HG02763 (cell line): ENCODE measurements around the gene PLA2G12B.
"Not testable (repeated sequence)": the region's sequence is repeated elsewhere in the genome, so short reads cannot be mapped to it uniquely, and the experiment has no call there.

ENCODE experiments used
- ATAC-seq: cut with Tn5 transposase; IDR thresholded peaks from one replicate; pipeline ENCODE4 v1.9.1; 2021; ENCODE audit warnings: mild to moderate bottlenecking, moderate library complexity; ENCODE audit not compliant: unreplicated experiment

PLA2G12B gene

DNA sequence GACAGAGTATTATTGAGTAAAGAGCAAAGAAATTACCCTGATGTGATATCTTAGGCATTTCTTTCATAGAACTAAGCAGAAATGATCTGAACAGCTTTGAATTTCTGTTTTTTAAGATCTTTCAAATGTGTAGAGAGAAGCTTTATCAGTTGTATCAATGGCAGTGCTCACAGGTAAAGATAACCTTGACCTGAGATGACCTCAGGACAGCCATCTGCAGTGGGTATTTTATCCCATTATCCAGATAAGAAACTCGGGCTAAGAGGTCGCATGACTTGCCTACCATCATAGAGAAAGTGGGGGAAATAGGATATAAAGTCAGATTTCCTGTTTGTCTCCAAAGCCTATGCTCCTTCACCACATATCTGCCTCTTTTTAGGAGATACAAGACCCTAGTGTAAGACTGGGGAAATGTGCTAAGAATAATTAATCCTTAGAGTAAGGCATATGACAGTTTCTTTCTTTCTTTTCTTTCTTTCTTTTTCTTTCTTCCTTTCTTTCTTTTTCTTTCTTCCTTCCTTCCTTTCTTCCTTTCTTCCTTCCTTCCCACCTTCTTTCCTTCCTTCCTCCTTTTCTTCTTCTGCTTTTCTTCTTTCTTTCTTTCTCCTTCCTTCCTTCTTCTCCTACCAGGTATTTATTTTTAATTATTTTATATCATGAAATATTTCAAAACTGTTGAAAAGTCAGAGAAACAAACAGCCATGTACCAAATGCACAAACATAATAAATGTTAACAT, 10.9 kb downstream of the PLA2G12B start:
- ATAC-seq, result no peak

DNA sequence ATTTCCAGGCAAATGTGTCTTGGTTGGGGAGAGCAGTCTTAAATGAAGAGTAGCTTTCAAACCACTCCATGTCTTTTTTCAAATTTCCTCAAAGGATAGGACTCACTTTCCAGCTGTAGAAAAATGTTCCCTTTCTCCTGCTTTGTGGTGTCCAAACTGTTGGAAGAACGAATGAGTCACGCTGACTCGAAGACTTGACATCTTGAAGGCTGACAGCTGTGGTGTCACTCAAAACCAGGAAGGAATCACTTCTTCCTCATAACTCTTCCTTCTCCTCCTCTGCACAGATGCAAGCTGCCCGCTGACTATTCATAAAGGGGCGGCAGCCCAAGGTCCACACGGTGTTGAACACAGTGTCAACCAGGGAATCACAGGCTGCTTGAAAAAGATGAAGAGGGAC, 19.2 kb downstream of the PLA2G12B start:
- ATAC-seq, result no peak

DNA sequence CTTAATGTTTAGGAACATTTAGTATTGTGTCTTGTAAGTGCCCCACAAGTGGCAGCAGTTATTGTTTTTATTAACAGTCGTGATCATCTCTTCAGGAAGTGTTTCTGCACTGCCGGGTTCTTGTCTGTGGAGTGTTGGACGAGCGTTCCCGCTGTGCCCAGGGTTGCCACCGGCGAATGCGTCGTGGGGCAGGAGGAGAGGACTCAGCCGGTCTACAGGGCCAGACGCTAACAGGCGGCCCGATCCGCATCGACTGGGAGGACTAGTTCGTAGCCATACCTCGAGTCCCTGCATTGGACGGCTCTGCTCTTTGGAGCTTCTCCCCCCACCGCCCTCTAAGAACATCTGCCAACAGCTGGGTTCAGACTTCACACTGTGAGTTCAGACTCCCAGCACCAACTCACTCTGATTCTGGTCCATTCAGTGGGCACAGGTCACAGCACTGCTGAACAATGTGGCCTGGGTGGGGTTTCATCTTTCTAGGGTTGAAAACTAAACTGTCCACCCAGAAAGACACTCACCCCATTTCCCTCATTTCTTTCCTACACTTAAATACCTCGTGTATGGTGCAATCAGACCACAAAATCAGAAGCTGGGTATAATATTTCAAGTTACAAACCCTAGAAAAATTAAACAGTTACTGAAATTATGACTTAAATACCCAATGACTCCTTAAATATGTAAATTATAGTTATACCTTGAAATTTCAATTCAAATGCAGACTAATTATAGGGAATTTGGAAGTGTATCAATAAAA, 22.2 kb downstream of the PLA2G12B start:
- ATAC-seq, result no peak

DNA sequence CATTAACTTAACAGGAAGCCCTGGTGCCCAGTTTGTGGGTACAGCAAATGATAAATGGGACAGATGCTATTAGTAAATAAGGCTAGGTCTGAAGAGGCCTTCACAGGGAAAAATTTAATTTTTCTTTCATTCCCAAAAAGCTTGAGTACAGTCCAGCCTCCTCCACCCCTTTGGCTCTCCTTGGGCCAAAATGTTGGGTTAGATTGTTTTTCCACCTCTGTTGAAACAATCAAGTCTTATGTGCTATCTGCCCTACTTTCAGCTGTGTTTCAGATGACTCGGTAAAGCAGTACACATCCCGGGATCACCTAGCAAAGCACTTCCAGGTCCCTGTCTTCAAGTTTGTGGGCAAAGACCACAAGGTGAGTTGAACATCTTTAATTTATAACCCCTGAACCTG, 24.3 kb downstream of the PLA2G12B start:
- ATAC-seq, result no peak

DNA sequence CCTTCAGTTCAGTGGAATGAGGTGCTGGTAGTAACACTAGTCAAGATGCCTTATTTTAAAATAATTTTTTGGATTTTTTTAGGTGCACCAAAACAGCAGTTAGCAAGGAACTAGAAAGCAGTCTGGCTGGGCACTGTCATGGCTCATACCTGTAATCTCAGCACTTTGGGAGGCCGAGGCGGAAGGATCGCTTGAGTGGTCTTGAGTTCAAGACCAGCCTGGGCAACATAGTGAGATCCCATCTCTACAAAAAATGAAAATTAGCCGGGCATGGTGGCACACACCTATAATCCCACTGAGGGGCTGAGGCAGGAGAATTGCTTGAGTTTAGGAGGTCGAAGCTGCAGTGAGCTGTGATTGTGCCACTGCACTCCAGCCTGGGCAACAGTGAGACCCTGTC, 25.8 kb downstream of the PLA2G12B start:
- ATAC-seq, result no peak

DNA sequence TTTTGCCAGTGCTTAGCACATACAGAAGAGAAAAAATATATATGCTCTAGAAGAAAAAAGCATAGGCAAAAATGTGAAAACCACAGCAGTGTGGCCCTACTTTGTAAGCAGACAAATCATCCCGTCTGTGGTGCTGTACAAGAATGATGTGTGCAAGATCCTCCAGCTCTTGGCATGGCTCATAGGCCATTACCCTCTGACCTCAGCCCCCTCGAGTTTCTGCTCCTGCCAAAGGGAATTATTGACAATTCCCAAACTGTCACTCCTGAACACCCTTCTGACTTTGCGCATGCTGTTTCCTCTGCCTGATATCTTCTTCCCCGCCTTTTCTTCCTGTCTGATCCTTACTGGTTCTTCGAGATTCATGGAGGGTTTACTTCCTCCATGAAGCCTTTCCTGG, 27.1 kb downstream of the PLA2G12B start:
- ATAC-seq, result no peak

DNA sequence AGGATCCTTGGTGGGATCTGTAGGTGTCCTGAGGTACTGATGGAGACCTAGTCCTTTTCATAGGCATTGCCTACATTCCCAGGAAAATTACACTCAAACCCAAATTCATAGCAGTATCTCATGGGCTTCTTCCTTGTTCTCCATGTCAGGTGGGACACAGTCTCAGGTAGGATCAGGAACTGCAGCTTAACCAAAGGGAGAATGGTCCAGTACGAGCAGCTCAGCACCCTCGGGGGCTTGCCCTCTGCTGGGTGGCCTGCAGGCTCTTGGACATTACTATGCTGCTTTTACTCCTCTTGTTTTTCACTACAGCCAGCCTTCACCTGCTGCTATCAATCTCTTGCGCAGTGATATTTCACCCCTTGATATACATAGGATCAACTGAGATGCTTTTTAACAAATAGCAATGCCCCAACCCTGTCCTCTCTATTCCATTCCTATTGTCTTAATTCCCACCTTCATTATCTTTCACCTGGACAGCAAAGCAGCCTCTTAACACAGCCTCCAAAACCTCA, 28.6 kb downstream of the PLA2G12B start:
- ATAC-seq, result no peak

DNA sequence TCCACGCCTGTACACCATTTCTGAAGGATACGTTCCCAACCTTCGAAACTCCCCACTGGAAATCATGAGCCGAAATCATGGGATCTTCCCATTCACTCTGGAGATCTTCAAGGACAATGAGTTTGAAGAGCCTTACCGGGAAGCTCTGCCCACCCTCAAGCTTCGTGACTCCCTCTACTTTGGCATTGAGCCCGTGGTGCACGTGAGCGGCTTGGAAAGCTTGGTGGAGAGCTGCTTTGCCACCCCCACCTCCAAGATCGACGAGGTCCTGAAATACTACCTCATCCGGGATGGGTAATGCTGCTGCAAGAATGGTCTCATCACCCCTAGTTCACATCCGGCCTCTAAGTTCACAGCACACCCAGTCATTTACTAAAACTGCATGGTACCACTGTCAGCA, 30.3 kb downstream of the PLA2G12B start:
- ATAC-seq, result no peak

DNA sequence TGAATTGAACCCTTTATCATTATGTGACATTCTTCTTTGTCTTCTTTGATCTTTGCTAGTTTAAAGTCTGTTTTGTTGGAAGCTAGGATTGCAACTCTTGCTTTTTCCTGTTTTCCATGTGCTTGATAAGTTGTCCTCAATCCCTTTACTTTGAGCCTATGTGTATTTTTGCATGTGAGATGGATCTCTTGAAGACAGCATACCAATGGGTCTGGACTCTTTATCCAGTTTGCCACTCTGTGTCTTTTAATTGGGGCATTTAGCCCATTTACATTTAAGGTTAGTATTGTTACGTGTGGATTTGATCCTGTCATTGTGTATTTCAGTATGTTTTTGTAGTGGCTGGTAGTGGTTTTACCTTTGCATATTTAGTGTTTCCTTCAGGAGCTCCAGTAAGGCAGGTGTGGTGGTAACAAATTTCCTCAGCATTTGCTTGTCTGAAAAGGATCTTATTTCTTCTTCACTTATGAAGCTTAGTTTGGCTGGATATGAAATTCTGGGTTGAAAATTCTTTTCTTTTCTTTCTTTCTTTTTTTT, 33.4 kb downstream of the PLA2G12B start:
- not testable (repeated sequence) for ATAC-seq

DNA sequence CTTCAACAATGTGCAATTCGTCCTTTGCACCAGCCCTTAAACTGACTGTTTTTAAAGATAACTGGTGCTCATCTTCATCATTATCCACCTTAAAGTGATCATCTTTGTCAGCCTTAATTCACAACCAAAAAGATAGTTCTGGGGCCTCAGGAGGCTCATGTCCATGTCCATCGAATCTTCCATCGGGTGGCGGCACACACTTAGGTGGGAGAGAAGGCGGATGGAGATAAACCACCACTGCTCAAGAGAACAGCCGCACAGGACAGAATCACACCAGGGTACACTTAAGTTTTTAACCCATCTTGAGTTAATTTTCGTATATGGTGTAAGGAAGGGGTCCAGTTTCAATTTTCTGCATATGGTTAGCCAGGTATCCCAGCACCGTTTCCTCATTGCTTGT, 36.3 kb downstream of the PLA2G12B start:
- no peak for ATAC-seq

DNA sequence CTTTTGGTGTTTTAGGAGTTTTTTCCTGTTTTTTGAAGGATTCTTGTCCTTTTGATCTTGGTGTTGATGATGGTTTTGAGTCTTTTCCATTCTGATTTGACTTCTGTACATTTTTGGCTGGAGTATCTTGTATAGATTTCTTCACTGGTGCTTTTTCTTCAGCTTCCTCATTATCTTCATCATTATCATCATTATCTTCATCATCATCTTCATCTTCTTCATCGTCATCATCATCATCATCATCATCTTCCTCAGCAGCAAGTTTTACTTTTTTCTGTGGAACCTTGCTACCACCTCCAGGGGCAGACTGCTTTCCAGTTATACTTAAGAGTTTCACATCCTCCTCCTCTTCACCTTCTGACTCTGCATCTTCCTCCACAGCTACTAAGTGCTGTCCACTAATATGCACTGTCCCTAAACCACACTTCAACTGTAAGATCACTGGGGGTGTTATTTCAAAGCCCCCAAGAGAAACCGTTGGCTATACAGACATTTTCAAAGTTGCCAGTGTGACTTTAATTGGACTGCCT, 36.7 kb downstream of the PLA2G12B start:
- not testable (repeated sequence) for ATAC-seq

DNA sequence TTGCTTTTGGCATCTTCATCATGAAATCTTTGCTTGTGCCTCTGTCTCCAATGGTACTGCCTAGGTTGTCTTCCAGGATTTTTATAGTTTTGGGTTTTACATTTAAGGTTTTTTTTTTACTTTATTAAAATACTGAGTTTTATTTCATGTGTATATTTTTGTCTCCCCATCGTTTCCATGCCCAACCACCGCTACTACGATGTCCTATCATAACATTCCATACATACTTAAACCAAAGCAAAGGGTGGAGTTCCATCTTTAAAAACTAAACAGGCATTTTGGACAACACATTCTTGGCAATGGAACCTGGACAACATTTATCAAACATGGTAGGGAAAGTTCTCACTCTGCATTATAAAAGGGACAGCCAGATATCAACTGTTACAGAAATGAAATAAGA, 37.4 kb downstream of the PLA2G12B start:
- ATAC-seq, result not testable (repeated sequence)

DNA sequence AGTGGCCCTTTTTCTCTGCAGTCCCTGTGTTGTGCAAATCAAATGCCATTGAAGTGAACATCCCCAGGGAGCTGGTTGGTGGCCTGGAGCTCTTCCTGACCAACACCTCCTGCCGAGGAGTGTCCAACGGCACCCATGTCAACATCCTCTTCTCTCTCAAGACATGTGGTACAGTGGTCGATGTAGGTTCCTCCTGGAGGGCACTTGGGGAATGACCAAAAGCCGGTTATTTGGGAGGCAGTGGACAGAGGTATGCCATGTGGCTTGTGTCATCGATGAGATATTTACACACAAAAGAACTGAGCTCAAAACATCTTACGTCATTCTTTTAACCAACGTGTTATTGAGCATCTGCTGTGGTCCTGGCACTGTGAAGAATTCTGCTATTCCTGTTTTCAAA, 41.3 kb downstream of the PLA2G12B start:
- ATAC-seq, result no peak

DNA sequence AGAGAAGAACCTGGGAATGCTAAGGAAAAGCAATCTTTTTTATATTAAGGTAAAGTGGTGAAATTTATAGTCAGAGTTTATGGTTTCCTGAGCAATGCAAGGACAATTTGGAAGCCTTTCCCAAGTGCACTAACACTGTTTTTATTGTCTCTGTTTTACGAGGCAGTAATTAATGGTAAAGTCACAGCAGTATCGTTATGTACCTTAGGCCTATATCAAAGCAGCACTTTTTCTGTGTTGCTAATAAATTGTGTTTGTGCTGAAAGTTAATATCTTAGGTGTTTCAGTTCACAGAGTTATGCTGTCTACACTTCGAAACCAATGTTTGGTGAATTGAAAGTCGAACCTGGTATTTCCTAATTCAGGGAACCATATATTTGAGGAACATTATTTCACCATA, 41.9 kb downstream of the PLA2G12B start:
- ATAC-seq, result no peak

DNA sequence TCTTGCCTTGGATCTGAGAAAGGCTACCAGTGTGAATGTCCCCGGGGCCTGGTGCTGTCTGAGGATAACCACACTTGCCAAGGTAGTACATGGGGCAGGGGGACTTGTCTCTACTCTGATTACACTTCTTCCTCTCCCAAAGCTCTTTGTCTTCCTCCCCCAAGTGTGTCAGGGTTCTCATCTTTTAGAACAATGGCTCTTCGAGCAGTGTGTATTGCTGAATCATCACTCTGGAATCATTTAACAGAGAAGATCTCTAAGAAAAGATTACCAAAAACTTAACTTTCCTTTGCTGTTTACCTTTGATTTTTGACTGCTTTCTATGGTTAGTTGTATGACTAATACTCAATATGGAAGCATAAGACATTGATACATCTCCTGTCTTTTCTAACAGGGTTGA, 42.8 kb downstream of the PLA2G12B start:
- no peak for ATAC-seq

DNA sequence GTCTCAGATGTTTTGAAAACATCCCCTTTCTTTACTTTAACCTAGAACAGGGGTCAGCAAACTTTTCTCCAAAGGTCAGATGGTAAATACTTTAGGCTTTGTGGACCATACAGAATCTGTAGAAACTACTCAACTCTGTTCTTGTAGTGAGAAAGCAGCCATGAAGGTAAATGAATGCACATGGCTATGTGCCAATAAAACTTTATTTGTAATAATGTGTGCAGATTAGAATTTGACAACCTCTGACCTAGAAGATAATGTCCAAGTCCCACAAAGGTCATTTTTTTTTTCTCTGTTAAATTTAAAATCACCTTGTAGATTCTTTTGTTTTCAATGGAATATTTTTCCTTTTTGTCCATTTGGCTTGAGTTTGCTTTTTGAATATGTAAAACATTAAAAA, 43.9 kb downstream of the PLA2G12B start:
- ATAC-seq, result no peak

DNA sequence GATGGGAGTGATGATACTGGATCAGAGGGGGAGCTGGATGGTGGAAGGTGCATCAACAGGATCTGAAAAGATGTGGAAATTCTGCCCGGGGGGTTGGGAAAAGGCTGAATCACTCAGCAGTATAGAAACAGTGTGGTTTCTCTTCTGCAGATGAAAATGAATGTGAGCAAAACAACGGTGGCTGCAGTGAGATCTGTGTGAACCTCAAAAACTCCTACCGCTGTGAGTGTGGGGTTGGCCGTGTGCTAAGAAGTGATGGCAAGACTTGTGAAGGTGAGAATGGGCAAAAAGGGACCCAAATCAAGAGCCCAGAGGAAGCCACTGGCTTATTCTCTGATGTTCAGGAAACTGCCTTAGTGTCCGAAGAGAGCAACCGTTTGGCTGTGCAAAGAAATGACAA, 48.2 kb downstream of the PLA2G12B start:
- no peak for ATAC-seq

DNA sequence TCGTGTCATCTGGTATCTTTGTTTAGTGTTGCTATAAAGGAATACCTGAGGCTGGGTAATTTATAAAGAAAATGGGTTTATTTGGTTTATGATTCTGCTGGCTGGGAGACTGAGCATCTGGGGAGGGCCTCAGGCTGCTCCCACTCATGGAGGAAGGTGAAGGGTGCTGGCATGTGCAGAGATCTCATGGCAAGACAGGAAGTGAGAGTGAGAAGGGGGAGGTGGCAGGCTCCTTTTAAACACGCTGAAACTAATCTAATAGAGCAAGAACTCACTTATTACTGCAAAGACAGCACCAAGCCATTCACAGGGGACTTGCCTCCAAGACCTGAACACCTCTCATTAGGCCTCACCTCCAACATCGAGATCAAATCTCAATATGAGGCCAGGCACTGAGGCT, 49.8 kb downstream of the PLA2G12B start:
- ATAC-seq, result no peak

DNA sequence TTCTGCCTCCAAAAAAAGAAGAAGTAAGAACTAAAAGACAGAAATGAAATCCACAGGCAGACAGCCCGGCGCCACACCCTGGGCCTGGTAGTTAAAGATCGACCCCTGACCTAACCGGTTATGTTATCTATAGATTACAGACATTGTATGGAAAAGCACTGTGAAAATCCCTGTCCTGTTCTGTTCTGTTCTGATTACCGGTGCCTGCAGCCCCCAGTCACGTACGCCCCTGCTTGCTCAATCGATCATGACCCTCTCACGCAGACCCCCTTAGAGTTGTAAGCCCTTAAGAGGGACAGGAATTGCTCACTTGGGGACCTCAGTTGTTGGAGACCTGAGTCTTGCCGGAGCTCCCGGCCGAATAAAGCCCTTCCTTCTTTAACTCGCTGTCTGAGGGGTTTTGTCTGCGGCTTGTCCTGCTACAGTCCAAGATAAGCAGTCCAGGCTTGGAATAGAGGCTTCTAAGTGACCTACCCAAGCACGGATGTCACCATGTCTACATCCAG, 50.6 kb downstream of the PLA2G12B start:
- ATAC-seq, result not testable (repeated sequence)

DNA sequence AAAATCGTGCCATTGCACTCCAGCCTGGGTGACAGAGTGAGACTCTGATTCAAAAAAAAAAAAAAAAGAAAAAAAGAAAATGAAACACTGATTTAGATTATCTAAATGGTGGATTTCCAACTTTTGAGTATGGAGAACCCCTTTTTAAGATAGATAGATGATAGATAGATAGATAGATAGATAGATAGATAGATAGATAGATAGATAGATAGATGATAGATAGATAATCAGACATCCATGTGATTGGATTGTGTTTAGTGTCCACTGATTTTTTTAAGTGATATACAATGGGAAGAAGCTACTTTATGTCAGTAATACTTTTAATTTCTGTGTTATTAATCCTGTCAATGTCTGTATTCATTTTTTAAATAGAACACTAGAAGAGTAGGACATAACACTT, 55.1 kb downstream of the PLA2G12B start:
- no peak for ATAC-seq

DNA sequence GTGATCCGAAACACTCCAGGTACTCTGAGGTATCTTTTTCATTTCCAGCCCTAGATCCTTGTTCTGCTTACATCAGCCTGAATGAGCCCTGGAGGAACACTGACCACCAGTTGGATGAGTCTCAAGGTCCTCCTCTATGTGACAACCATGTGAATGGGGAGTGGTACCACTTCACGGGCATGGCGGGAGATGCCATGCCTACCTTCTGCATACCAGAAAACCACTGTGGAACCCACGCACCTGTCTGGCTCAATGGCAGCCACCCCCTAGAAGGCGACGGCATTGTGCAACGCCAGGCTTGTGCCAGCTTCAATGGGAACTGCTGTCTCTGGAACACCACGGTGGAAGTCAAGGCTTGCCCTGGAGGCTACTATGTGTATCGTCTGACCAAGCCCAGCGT, 56.0 kb downstream of the PLA2G12B start:
- no peak for ATAC-seq
